Ovary (tissue), 9 donors: ENCODE data around the gene SHROOM3. TPM values are rescaled to one million over a fixed set of nuclear protein-coding genes. Genes with fewer than 3 reads are reported as not detected.

Experiments
- DNase-seq, 5 donors: peaks; one replicate each; pipeline ENCODE4 v3.0.0-alpha.2; 2019 to 2020
- H3K27ac ChIP-seq, 2 donors: fragments of 200-600 bp; one replicate each; pipeline versions ENCODE4 v1.5.1 to v1.8.0; 2019 to 2022
- H3K27me3 ChIP-seq: fragments of 200-600 bp; one replicate; pipeline ENCODE4 v1.8.0; 2022
- H3K36me3 ChIP-seq: fragments of 200-600 bp; sonication (generic); one replicate; pipeline ENCODE4 v1.5.1; 2019
- H3K4me1 ChIP-seq: one replicate; pipeline ENCODE4 v1.8.1; 2013; ENCODE audit warnings: mild to moderate bottlenecking, moderate library complexity; ENCODE audit not compliant: insufficient read depth
- H3K4me3 ChIP-seq: fragments of 200-600 bp; sonication (generic); one replicate; pipeline ENCODE4 v1.5.1; 2017
- H3K9me3 ChIP-seq, 2 donors: fragments of 200-600 bp in 1 of 2; sonication (generic) in 1 of 2; one replicate each; pipeline versions ENCODE4 v1.5.1 to v1.8.1; 2013 to 2019; ENCODE audit warnings: mild to moderate bottlenecking in 1 of 2, moderate library complexity in 1 of 2
- CTCF ChIP-seq, 3 donors: fragments of 450-650 bp in 2 of 3; fragments of 200-600 bp in 1 of 3; IDR thresholded peaks; one replicate each; pipeline versions ENCODE4 v1.5.1 to v1.8.0; 2016 to 2022; ENCODE audit warnings: antibody characterized with exemption in 3 of 3, mild to moderate bottlenecking in 1 of 3
- EP300 ChIP-seq: sonication (generic); formaldehyde crosslinking; IDR thresholded peaks from one replicate; pipeline ENCODE4 v1.6.1; 2017; ENCODE audit warnings: antibody characterized with exemption
- POLR2A ChIP-seq: fragments of 450-650 bp; IDR thresholded peaks from one replicate; pipeline ENCODE4 v1.6.1; 2017; ENCODE audit warnings: antibody characterized with exemption, mild to moderate bottlenecking, moderate library complexity
- WGBS, 3 donors: extraction: QIAGEN DNeasy Blood & Tissue Kit in 1 of 3; methylation state at CpG; one replicate each; pipeline versions ENCODE4 v1.1.5 to v1.1.7; 2013 to 2017; 5-methylcytosine and 5-hydroxymethylcytosine counted together
- intact Hi-C, 4 donors: fragments of 100-400 bp; cut with DNase I; formaldehyde crosslinking; loops; one replicate each; pipeline versions ENCODE4 v1.11.0 to v1.15.1; 2022 to 2023
- polyA plus RNA-seq, 2 donors: library from polyadenylated mRNA; stranded (reverse); fragments of 200-250 nt in 1 of 2; fragments of 350-450 nt in 1 of 2; fragmentation: Illumina TruSeq in 1 of 2; extraction: RNeasy Lipid Tissue Mini Kit (QIAGEN cat#74804) in 1 of 2; gene quantifications; one replicate each; pipeline ENCODE4 v1.2.3, GENCODE V29; 2013 to 2014
- total RNA-seq, 7 donors: library from RNA; depleted of rRNA in 2 of 7; stranded (reverse); fragments of >200 nt in 2 of 7; fragmentation: NEBNext Ultra II Directional in 3 of 7; extraction: Animal tissue kit (Norgen Biotek cat#: 25700) in 3 of 7; gene quantifications; one replicate each; pipeline versions ENCODE4 v1.1.0 to v1.2.4, GENCODE V29; 2016 to 2023
- donor health status: DM: no; HTN: no; CAD: no; lungs with moderate emphysema.
- donor health status: DM: no; HTN: no; CAD: no.
- donor health status: Bipolar disorder and iron deficiency.
- donor health status: DM: yes; HTN: yes; CAD: no.
- donor health status: DM: no; HTN: no; CAD: no.
- donor health status: DM: yes; HTN: yes; CAD: no.

The SHROOM3 gene
- total and polyA plus RNA-seq, 9 donors = 0.80 to 70.1 (median 3.8) TPM

- Histone ChIP-seq H3K4me1 (no peaks in the 10 kb centered on the region), H3K4me3 (no peak overlapping the region), H3K27ac (no peak overlapping the region), H3K9me3 (no peaks in the 10 kb centered on the region), H3K27me3 (no peaks in the 10 kb centered on the region), H3K36me3 (no peaks in the 10 kb centered on the region)
- no peak for TF ChIP-seq CTCF (IDR thresholded peaks at IDR 0.05)
- TF ChIP-seq POLR2A = no peak
- TF ChIP-seq EP300 = no peak
- intact Hi-C loops = no loop called here
- WGBS, 3 donors = 57 to 67% (median 59%) methylated on average over 2 of the region's 2 CpGs
- no peak for DNase-seq
Observed at GRCh38 chr4:76526585-76526990, 91.6 kb downstream of the SHROOM3 start.

- no peaks in the 10 kb centered on the region for H3K4me1 ChIP-seq
- no peak overlapping the region for H3K4me3 ChIP-seq
- intact Hi-C loops = no loop called here
- no peaks in the 10 kb centered on the region for H3K27me3 ChIP-seq
- H3K27ac ChIP-seq = no peak overlapping the region
- DNase-seq = no peak
- no peak for TF ChIP-seq EP300
- no peak for TF ChIP-seq CTCF (IDR thresholded peaks at IDR 0.05)
- no peak for TF ChIP-seq POLR2A
- WGBS, 3 donors = 73 to 87% (median 85%) methylated on average over 5 of the region's 5 CpGs
- no peaks in the 10 kb centered on the region for H3K9me3 ChIP-seq
- H3K36me3 ChIP-seq = no peaks in the 10 kb centered on the region
Observed at GRCh38 chr4:76527666-76528065, 92.6 kb downstream of the SHROOM3 start.

GRCh38 chr4:76531597-76531996, 96.6 kb downstream of the SHROOM3 start:
- intact Hi-C loops = no loop called here
- WGBS, 3 donors = 49 to 63% (median 53%) methylated on average over 2 of the region's 2 CpGs
- Histone ChIP-seq H3K36me3 (no peaks in the 10 kb centered on the region), H3K9me3 (no peaks in the 10 kb centered on the region), H3K4me1 (no peaks in the 10 kb centered on the region), H3K27ac (no peak overlapping the region), H3K27me3 (no peaks in the 10 kb centered on the region), H3K4me3 (no peak overlapping the region)
- TF ChIP-seq EP300 = no peak
- no peak for TF ChIP-seq CTCF (IDR thresholded peaks at IDR 0.05)
- TF ChIP-seq POLR2A = no peak
- DNase-seq = no peak

GRCh38 chr4:76532805-76533204, 97.8 kb downstream of the SHROOM3 start:
- Histone ChIP-seq H3K27me3 (no peaks in the 10 kb centered on the region), H3K4me1 (no peaks in the 10 kb centered on the region), H3K36me3 (no peaks in the 10 kb centered on the region), H3K4me3 (no peak overlapping the region), H3K27ac (no peak overlapping the region), H3K9me3 (no peaks in the 10 kb centered on the region)
- no peak for DNase-seq
- 65 to 71% (median 69%) methylated on average over 2 of the region's 2 CpGs for WGBS, 3 donors
- intact Hi-C loops = no loop called here
- TF ChIP-seq CTCF (IDR thresholded peaks at IDR 0.05) (no peak), EP300 (no peak), POLR2A (no peak)

GRCh38 chr4:76533314-76533713, 98.3 kb downstream of the SHROOM3 start:
- Histone ChIP-seq H3K27me3 (no peaks in the 10 kb centered on the region), H3K9me3 (no peaks in the 10 kb centered on the region), H3K4me1 (no peaks in the 10 kb centered on the region), H3K36me3 (no peaks in the 10 kb centered on the region), H3K4me3 (no peak overlapping the region), H3K27ac (no peak overlapping the region)
- DNase-seq = no peak
- intact Hi-C loops = no loop called here
- TF ChIP-seq CTCF (IDR thresholded peaks at IDR 0.05) (no peak), POLR2A (no peak), EP300 (no peak)
